Kidney (tissue), 14 donors: ENCODE results near the gene ENPP4. TPM values are rescaled to one million over a fixed set of nuclear protein-coding genes. Genes with fewer than 3 reads are reported as not detected.
"Not testable (repeated sequence)": the region's sequence is repeated elsewhere in the genome, so short reads cannot be mapped to it uniquely, and the experiment has no call there.

Experiments
- DNase-seq, 5 donors: peaks; one replicate each; pipeline ENCODE4 v3.0.0-alpha.2; 2013 to 2020
- FAIRE-seq: peaks from 2 replicates; lab custom pipeline; 2012; peaks lifted over from hg19 to GRCh38; lab: Jason Lieb, UNC
- H3K27ac ChIP-seq, 2 donors: one replicate each; pipeline ENCODE4 v1.7.0; 2013; ENCODE audit warnings: low read depth in 2 of 2, low read length in 2 of 2, inconsistent platforms in 1 of 2
- H3K27me3 ChIP-seq: one replicate; pipeline ENCODE4 v1.7.1; 2013; ENCODE audit warnings: low read length, inconsistent platforms; ENCODE audit not compliant: control insufficient read depth, insufficient read depth
- H3K36me3 ChIP-seq, 3 donors: one replicate each; pipeline versions ENCODE4 v1.7.0 to v1.7.1; 2013; ENCODE audit warnings: low read length in 3 of 3, control low read depth in 1 of 3, inconsistent platforms in 1 of 3; ENCODE audit not compliant: insufficient read depth in 3 of 3, control insufficient read depth in 2 of 3
- H3K4me1 ChIP-seq, 3 donors: one replicate each; pipeline versions ENCODE4 v1.7.0 to v1.7.1; 2013; ENCODE audit warnings: low read length in 3 of 3, inconsistent platforms in 1 of 3, low read depth in 1 of 3; ENCODE audit not compliant: control insufficient read depth in 2 of 3, insufficient read depth in 2 of 3
- H3K4me3 ChIP-seq, 3 donors: one replicate each; pipeline versions ENCODE4 v1.7.0 to v1.8.1; 2013; ENCODE audit warnings: low read length in 3 of 3, control low read depth in 1 of 3, inconsistent platforms in 1 of 3
- H3K9ac ChIP-seq, 3 donors: one replicate each; pipeline versions ENCODE4 v1.7.0 to v1.7.1; 2013; ENCODE audit warnings: low read length in 3 of 3, control low read depth in 1 of 3, inconsistent platforms in 1 of 3
- H3K9me3 ChIP-seq, 3 donors: one replicate each; pipeline versions ENCODE4 v1.7.0 to v1.7.1; 2013; ENCODE audit warnings: low read length in 3 of 3, control low read depth in 1 of 3, inconsistent platforms in 1 of 3; ENCODE audit not compliant: control insufficient read depth in 2 of 3, insufficient read depth in 1 of 3
- intact Hi-C: fragments of 100-400 bp; cut with DNase I; formaldehyde crosslinking; loops from one replicate; pipeline ENCODE4 v1.11.1; 2022
- polyA plus RNA-seq: library from polyadenylated mRNA; stranded (reverse); fragments of 350-450 nt; fragmentation: Illumina TruSeq; extraction: RNeasy Lipid Tissue Mini Kit (QIAGEN cat#74804); gene quantifications from one replicate; pipeline ENCODE4 v1.2.3, GENCODE V29; 2014; ENCODE audit warnings: low read depth, low replicate concordance; ENCODE audit not compliant: insufficient read depth
- total RNA-seq: library from RNA; stranded (reverse); fragmentation: NEBNext Ultra II Directional; extraction: Animal tissue kit (Norgen Biotek cat#: 25700); gene quantifications from one replicate; pipeline ENCODE4 v1.2.1, GENCODE V29; 2021
- TF ChIP-seq, protein P1 (sequence below): IDR thresholded peaks from 3 replicates; pipeline ENCODE4 v1.5.1; 2012; ENCODE audit warnings: mild to moderate bottlenecking, moderate library complexity, borderline replicate concordance; ENCODE audit not compliant: insufficient read depth; ENCODE audit errors: extremely low read depth
- donor health status: control.
- donor health status: control.
- donor health status: control.
- donor health status: control.
- donor health status: control.
- donor health status: DM: yes; HTN: yes; CAD: no.
- donor health status: Normal renal cell carcinoma (clear cell type).

ENPP4 gene
- total and polyA plus RNA-seq, 2 donors from 2014 or later = 11.5 to 28.8 TPM

DNA sequence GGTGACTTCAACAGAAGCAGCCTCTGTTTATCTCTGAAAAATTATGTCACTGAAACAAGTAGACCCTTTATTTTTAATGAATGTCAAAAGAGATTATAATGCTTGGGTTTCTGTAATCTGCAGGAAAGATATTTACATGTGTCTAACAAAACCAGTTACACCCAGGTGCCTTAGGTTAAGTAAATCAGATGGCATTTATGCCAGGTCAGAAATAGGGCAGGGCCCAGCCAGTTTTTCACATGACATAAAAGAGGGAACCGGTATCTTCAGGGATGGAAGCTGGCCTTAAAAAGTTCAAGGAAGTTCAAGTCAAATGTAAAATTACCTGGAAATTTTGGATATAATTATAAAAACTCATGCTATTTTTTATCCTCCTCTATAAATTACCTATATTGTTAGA is 14.2 kb upstream of the ENPP4 start:
- DNase-seq = no peak
- Histone ChIP-seq H3K9me3 (no peaks in the 10 kb centered on the region), H3K4me1 (no peaks in the 10 kb centered on the region), H3K27ac (no peak overlapping the region), H3K4me3 (no peak overlapping the region), H3K9ac (no peak overlapping the region), H3K27me3 (no peaks in the 10 kb centered on the region), H3K36me3 (no peaks in the 10 kb centered on the region)
- intact Hi-C loops = no loop called here
- TF ChIP-seq, protein P1, sequence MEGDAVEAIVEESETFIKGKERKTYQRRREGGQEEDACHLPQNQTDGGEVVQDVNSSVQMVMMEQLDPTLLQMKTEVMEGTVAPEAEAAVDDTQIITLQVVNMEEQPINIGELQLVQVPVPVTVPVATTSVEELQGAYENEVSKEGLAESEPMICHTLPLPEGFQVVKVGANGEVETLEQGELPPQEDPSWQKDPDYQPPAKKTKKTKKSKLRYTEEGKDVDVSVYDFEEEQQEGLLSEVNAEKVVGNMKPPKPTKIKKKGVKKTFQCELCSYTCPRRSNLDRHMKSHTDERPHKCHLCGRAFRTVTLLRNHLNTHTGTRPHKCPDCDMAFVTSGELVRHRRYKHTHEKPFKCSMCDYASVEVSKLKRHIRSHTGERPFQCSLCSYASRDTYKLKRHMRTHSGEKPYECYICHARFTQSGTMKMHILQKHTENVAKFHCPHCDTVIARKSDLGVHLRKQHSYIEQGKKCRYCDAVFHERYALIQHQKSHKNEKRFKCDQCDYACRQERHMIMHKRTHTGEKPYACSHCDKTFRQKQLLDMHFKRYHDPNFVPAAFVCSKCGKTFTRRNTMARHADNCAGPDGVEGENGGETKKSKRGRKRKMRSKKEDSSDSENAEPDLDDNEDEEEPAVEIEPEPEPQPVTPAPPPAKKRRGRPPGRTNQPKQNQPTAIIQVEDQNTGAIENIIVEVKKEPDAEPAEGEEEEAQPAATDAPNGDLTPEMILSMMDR = no peak
- FAIRE-seq = no peak

DNA sequence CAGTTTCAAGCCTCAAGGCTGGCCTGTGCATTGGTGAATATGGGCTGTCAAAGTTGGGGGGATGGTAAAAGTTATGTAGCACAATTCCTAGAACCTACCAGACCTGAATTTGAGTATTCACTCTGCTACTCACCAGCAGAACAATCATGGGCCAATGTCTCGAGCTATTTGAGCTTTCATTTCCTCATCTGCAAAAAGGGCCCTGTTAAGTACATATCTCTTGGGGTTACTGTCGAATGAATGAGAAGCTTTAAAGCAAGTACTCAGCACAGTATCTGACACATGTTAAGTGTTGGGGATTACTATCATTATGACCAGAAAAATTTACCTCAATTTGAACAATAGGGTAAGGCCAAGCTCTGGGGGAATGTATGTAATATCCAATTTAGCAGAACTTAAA is 13.5 kb upstream of the ENPP4 start:
- intact Hi-C loops = no loop called here
- H3K36me3 ChIP-seq = no peaks in the 10 kb centered on the region
- H3K9ac ChIP-seq = no peak overlapping the region
- TF ChIP-seq, protein P1 = no peak
- H3K27ac ChIP-seq = no peak overlapping the region
- DNase-seq = no peak
- H3K27me3 ChIP-seq = no peaks in the 10 kb centered on the region
- FAIRE-seq = no peak
- no peak overlapping the region for H3K4me3 ChIP-seq
- no peaks in the 10 kb centered on the region for H3K4me1 ChIP-seq
- H3K9me3 ChIP-seq = no peaks in the 10 kb centered on the region

DNA sequence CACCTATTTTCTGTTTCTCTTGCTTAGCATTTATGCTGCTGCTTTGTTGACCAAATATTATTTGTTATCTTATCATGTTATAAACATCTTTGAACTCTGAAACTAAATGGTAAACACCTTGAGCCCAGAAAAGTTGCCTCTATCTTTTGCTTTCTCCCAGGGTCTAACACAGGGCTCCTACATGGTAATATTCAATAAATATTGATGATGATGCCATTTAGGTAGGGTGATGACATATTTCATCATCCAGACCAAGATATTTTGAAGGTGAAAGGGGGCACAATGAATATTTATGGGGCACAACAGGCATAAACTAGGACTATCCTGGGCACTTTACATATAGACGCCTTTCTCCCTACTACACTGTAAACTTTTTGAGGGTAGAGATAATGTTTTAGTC is 11.6 kb upstream of the ENPP4 start:
- TF ChIP-seq, protein P1 = no peak
- no peaks in the 10 kb centered on the region for H3K27me3 ChIP-seq
- H3K4me3 ChIP-seq = no peak overlapping the region
- H3K27ac ChIP-seq = no peak overlapping the region
- intact Hi-C loops = no loop called here
- H3K36me3 ChIP-seq = no peaks in the 10 kb centered on the region
- FAIRE-seq = no peak
- H3K9me3 ChIP-seq = no peaks in the 10 kb centered on the region
- H3K9ac ChIP-seq = no peak overlapping the region
- H3K4me1 ChIP-seq = no peaks in the 10 kb centered on the region
- no peak for DNase-seq

DNA sequence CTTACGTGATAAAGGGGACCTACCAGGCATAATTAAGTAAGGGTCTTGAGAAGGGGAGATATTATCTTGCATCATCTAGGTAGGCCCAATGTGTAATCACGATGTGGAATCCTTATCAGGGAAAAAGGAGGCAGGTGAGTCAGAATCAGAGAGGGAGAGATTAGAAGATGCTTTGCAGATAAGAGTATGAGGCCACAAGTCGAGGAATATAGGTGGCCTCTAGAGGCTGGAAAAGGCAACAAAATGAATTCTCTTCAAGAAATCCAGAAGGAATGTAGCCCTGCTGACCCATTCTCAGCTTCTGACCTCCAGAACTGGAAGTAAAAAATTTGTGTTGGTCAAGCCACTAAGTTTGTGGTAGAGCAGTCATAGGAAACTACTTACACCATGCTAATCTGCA is 11.0 kb upstream of the ENPP4 start:
- no peaks in the 10 kb centered on the region for H3K36me3 ChIP-seq
- H3K27ac ChIP-seq = no peak overlapping the region
- no peaks in the 10 kb centered on the region for H3K4me1 ChIP-seq
- intact Hi-C loops = no loop called here
- no peaks in the 10 kb centered on the region for H3K9me3 ChIP-seq
- no peaks in the 10 kb centered on the region for H3K27me3 ChIP-seq
- TF ChIP-seq, protein P1 = no peak
- no peak for DNase-seq
- H3K9ac ChIP-seq = no peak overlapping the region
- no peak for FAIRE-seq
- H3K4me3 ChIP-seq = no peak overlapping the region

DNA sequence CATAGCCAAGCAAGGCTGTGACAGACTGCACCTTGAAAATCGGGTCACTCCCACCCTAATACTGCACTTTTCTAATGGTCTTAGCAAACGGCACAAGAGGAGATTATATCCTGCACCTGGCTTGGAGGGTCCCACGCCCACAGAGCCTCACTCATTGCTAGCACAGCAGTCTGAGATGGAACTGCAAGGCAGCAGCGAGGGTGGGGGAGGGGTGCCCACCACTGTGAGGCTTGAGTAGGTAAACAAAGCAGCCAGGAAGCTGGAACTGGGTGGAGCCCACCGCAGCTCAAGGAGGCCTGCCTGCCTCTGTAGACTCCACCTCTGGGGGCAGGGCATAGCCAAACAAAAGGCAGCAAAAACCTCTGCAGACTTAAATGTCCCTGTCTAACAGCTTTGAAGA is 10.1 kb upstream of the ENPP4 start:
- H3K9ac ChIP-seq, H3K4me1 ChIP-seq, intact Hi-C loops, H3K27me3 ChIP-seq, H3K36me3 ChIP-seq, H3K4me3 ChIP-seq, DNase-seq, H3K27ac ChIP-seq, FAIRE-seq, H3K9me3 ChIP-seq: not testable (repeated sequence)
